ENCODE measurements around the gene CHGA. TPM values are rescaled to one million over a fixed set of nuclear protein-coding genes. Genes with fewer than 3 reads are reported as not detected.

Gene CHGA
- total and polyA plus RNA-seq, 2 of the 13 experiments (the other 11 are each of a cell fraction or from before 2014, with no cell fraction given) = not detected

DNA sequence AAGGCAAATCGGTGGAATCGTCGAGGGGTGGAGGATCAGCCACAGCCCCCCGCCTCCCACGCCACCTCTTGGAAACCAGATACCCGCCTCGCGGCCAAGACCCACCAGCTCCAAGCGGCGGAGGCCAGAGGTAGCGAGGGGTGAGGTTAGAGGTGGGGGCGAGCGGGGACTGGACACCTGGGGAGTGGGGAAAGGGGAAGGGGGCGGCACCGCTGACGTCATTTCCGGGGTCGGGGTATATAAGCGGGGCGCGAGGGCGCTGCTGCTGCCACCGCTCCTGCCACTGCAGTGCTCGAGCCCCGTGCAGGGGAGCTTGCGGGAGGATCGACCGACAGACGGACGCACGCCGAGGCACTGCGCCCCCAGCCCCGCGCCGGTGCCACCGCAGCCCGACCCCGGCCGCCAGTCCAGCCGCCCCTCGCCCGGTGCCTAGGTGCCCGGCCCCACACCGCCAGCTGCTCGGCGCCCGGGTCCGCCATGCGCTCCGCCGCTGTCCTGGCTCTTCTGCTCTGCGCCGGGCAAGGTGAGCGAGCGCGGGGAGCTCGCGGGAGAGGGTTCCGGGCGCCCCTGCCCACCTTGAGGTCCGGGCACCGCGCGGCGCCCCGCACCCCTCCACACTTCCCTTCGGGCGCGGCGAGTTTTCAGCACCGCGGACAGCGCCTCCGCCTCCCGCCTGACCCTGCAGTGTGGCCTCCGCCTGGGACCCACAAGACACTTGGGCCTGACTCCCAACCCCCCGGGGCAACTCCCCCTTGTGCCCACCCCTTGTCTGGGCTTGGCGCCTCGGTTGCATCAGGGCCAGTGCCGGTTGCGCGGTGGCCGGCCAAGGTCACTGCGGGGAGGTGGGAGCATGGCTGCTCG lies at the start of gene CHGA (continued):
- TF ChIP-seq, protein P1, sequence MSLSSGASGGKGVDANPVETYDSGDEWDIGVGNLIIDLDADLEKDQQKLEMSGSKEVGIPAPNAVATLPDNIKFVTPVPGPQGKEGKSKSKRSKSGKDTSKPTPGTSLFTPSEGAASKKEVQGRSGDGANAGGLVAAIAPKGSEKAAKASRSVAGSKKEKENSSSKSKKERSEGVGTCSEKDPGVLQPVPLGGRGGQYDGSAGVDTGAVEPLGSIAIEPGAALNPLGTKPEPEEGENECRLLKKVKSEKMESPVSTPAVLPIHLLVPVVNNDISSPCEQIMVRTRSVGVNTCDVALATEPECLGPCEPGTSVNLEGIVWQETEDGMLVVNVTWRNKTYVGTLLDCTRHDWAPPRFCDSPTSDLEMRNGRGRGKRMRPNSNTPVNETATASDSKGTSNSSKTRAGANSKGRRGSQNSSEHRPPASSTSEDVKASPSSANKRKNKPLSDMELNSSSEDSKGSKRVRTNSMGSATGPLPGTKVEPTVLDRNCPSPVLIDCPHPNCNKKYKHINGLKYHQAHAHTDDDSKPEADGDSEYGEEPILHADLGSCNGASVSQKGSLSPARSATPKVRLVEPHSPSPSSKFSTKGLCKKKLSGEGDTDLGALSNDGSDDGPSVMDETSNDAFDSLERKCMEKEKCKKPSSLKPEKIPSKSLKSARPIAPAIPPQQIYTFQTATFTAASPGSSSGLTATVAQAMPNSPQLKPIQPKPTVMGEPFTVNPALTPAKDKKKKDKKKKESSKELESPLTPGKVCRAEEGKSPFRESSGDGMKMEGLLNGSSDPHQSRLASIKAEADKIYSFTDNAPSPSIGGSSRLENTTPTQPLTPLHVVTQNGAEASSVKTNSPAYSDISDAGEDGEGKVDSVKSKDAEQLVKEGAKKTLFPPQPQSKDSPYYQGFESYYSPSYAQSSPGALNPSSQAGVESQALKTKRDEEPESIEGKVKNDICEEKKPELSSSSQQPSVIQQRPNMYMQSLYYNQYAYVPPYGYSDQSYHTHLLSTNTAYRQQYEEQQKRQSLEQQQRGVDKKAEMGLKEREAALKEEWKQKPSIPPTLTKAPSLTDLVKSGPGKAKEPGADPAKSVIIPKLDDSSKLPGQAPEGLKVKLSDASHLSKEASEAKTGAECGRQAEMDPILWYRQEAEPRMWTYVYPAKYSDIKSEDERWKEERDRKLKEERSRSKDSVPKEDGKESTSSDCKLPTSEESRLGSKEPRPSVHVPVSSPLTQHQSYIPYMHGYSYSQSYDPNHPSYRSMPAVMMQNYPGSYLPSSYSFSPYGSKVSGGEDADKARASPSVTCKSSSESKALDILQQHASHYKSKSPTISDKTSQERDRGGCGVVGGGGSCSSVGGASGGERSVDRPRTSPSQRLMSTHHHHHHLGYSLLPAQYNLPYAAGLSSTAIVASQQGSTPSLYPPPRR (CRISPR knock-in tag; IDR thresholded peaks at IDR 0.05; ENCODE audit: borderline replicate concordance) = no peak
- TF ChIP-seq, protein P2, sequence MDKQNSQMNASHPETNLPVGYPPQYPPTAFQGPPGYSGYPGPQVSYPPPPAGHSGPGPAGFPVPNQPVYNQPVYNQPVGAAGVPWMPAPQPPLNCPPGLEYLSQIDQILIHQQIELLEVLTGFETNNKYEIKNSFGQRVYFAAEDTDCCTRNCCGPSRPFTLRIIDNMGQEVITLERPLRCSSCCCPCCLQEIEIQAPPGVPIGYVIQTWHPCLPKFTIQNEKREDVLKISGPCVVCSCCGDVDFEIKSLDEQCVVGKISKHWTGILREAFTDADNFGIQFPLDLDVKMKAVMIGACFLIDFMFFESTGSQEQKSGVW (CRISPR knock-in tag; IDR thresholded peaks at IDR 0.05; ENCODE audit: borderline replicate concordance) = no peak
- peak; percentile 87; the same call in 1 of the 2 replicates for TF ChIP-seq MED13 (CRISPR knock-in tag; IDR thresholded peaks at IDR 0.05)
- TF ChIP-seq, protein P3, sequence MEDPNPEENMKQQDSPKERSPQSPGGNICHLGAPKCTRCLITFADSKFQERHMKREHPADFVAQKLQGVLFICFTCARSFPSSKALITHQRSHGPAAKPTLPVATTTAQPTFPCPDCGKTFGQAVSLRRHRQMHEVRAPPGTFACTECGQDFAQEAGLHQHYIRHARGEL (CRISPR knock-in tag; IDR thresholded peaks at IDR 0.05) = no peak
- TF ChIP-seq, protein P4, sequence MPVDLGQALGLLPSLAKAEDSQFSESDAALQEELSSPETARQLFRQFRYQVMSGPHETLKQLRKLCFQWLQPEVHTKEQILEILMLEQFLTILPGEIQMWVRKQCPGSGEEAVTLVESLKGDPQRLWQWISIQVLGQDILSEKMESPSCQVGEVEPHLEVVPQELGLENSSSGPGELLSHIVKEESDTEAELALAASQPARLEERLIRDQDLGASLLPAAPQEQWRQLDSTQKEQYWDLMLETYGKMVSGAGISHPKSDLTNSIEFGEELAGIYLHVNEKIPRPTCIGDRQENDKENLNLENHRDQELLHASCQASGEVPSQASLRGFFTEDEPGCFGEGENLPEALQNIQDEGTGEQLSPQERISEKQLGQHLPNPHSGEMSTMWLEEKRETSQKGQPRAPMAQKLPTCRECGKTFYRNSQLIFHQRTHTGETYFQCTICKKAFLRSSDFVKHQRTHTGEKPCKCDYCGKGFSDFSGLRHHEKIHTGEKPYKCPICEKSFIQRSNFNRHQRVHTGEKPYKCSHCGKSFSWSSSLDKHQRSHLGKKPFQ (CRISPR knock-in tag; IDR thresholded peaks at IDR 0.05; ENCODE audit: insufficient replicate concordance) = peak; percentile 64
- TF ChIP-seq, protein P5, sequence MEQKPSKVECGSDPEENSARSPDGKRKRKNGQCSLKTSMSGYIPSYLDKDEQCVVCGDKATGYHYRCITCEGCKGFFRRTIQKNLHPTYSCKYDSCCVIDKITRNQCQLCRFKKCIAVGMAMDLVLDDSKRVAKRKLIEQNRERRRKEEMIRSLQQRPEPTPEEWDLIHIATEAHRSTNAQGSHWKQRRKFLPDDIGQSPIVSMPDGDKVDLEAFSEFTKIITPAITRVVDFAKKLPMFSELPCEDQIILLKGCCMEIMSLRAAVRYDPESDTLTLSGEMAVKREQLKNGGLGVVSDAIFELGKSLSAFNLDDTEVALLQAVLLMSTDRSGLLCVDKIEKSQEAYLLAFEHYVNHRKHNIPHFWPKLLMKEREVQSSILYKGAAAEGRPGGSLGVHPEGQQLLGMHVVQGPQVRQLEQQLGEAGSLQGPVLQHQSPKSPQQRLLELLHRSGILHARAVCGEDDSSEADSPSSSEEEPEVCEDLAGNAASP (CRISPR knock-in tag; IDR thresholded peaks at IDR 0.05; ENCODE audit: borderline replicate concordance) = peak; percentile 83
- no peak for TF ChIP-seq ZNF33B (CRISPR knock-in tag; IDR thresholded peaks at IDR 0.05)
- peak; percentile 87; the same call in 1 of the 2 replicates for TF ChIP-seq ZIK1 (CRISPR knock-in tag; IDR thresholded peaks at IDR 0.05; ENCODE audit: borderline replicate concordance, low read depth)
- TF ChIP-seq ZNF234 (CRISPR knock-in tag; conservative IDR thresholded peaks at IDR 0.05) = peak; percentile 92; the same call in 1 of the 2 replicates
- peak; percentile 64 for TF ChIP-seq THAP11 (CRISPR knock-in tag; IDR thresholded peaks at IDR 0.05)
- peak; percentile 84; the same call in 1 of the 2 replicates for TF ChIP-seq ZNF552 (CRISPR knock-in tag; IDR thresholded peaks at IDR 0.05; ENCODE audit: borderline replicate concordance)
- TF ChIP-seq ZNF781 (CRISPR knock-in tag; IDR thresholded peaks at IDR 0.05; ENCODE audit: borderline replicate concordance, not compliant biosample characterization) = peak; percentile 97
- TF ChIP-seq ZNF510 (CRISPR knock-in tag; IDR thresholded peaks at IDR 0.05; ENCODE audit: low read depth) = 0 out of 2 replicates have a peak, but pooled peaks have one; percentile 64
- no peak for TF ChIP-seq PCBP2 (optimal IDR thresholded peaks at IDR 0.05; ENCODE audit: low read depth, low read length, poor library complexity, severe bottlenecking)
- no peak; the same call in 1 of the 2 replicates for TF ChIP-seq ZNF225 (CRISPR knock-in tag; IDR thresholded peaks at IDR 0.05)
- no peak for TF ChIP-seq MATR3 (CRISPR knock-in tag; IDR thresholded peaks at IDR 0.05)
- no peak for TF ChIP-seq NONO (IDR thresholded peaks at IDR 0.05)
- 0 out of 2 replicates have a peak, but pooled peaks have one; percentile 50 for TF ChIP-seq NONO (CRISPR knock-in tag; conservative IDR thresholded peaks at IDR 0.05)
